Head of caudate nucleus (tissue), 42 donors: Measurements from ENCODE around the gene MAPK12.

ENCODE experiments used
- DNase-seq, 42 donors: peaks; one replicate each; pipeline versions ENCODE4 v3.0.0 to v3.0.0-alpha.2; 2020 to 2021; ENCODE audit warnings: mixed read lengths in 7 of 42
- intact Hi-C: fragments of 100-400 bp; cut with DNase I; formaldehyde crosslinking; loops from one replicate; pipeline ENCODE4 v1.15.0; 2022

MAPK12 gene

DNA sequence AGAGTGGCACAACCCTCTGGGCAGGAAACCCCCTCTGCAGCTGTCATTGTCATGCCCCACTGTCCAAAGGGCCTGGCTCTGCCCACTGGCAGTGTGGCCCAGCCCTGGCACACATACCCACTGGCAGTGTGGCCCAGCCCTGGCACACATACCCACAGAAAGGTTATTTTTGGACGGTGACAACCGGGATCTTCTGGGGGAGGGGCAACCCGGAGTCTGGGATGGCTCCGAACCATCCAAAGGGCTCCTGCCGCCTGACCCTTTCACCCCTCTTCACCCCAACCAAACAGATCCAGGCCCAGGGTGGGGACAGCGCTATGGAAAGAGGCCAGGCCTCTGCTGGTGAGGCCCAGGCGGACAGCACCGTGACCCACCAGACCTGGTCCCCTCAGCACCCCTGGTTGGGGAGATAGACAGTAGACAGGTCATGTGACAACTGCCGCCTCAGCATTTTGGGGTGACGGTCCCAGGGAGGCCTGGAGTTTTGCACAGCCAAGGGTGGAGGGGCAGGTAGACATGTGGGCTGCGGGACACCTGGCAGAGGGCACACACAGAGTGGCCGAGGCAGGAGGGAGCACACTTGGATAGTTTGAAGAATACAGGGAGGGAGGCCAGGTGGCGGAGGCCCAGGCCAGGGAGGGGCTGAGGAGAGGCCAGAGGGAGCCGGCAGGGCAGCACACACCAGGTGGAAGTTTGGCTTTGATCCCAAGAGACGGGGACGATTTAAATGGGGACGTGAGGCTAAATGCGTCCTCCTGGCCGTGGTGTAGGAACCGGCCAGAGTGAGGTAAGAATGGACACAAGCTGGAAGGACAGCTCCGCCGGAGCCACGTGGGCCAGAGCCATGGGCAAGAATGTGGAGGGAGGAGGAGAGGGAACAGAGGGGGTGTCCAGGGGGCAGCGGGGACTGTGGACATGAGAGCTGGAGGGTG is 2.9 kb downstream of the MAPK12 start:
- no peak for DNase-seq
- intact Hi-C loops: no loop called here

DNA sequence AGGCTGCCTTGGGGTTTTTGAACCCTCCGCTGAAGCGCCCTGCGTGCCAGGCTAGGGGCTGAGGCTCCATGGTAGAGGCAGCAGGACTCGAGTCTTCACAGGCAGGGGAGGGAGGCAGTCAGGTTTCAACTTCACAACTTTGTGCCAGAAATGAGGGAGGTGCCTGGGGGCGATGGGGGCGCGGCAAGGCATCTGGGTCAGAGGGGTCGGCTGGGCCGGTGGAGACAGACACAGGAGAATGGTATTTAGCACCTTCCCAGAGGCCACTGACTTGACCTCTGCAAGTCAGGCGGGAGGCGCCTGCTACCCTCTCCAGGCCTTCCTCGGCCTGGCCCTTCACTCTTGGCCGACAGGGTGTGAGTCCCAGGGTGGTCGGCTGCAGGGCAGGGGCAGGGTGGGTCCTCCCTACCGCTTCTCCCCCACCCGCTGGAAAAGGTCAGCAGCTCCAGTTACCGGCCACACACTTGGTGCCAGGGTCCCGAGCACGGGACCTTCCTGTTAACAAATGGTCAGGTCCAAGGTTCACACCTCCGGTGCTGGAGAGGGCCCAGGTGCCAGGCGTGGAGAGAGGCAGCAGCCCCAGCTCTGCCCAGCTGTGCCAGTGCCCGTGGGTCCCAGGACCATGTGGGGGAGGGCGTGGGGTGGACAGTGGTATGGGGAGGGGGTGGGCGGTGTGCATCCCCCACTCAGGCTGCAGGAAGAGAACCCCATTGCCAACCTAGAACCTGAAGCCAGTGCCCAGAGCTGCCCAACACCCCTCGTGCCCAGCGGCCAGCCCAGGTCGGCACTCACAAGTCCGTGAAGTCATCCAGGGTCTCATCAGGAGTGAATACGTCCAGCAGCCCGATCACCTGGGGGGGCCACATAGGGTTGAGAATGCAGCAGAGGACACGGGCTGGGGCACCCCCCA is 3.8 kb downstream of the MAPK12 start:
- DNase-seq: no peak
- intact Hi-C loops: no loop called here

DNA sequence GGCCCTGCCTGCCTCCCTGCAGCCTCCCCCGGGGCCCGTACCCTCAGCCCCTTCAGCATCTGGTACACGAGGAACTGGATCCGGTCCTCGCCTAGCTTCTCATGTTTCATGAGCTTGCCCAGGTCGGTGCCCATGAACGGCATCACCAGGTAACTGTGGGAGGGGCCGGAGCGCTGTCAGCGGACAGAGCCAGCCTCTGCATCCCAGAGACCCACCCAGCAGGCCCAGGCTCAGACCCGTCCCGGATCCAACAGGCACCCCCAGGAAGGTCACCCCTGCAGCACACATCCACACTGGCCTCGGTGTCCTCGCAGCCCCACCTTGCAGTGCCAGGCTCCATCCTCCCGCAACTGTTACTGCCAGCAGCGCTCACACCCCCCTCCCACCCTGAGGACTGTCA is 4.4 kb downstream of the MAPK12 start:
- DNase-seq: no peak
- intact Hi-C loops: no loop called here

DNA sequence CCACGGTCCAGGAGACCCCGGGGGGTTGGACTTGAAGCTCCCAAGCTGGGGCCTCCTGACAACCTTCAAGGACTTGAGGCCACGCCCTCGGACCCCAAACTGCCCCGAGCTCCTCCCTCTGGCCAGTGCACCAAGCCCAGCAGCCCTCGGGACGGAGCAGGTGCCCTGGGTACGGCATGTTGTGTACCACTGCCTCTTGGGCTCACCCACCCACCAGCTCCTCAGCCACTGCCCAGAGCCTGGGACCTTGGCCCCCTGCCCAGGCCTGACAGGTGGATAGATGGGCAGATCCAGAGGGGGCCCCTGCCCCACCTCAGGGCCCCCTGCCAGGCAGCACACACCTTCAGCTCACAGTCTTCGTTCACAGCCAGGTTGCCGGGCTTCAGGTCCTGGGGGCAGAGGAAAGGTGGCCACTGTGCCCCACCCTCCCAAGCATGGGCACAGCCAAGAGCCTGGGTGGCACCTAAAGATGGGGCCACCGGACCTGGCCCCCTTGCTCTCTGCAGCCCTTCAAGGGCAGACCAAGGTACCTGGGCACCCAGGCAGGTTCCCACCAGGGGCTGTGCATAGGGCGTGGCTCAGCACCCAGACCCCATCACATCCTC is 5.1 kb downstream of the MAPK12 start:
- DNase-seq: no peak
- intact Hi-C loops: no loop called here

DNA sequence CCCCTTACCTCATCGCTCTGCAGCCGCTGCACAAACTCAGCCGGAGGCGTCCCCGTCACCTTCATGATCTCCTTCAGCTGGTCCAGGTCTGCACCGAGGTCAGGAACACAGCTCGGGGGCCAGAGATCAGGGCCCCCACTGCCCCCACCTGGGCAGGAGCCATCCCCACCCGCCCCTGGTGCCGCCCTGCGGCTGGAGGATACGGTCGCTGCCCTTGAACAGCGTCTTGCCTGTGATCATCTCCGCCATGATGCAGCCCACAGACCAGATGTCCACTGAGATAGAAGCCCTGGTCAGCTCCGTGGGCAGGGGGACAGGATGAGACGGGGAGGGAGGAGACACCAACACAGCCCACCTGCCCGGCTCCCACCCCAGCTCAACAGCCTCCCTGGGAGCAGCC is 5.9 kb downstream of the MAPK12 start:
- DNase-seq: no peak
- intact Hi-C loops: no loop called here

DNA sequence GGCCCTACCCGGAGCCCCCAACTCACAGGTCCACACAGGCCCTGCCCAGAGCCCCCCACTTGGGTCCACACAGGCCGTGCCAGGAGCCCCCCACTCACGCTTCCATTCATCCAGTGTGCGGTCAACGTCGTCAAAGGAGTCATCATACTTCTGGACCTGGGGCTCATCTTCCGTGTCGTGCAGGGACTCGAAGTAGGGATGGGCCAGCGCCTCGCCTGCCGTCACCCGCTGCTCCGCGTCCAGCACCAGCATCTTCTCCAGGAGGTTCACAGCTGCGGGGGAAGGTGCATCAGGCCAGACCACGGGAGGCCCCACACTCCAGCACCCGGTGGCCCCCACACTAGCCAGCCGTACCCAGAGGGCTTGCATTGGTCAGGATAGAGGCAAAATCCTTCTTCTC is 6.4 kb downstream of the MAPK12 start:
- intact Hi-C loops: no loop called here
- DNase-seq: no peak

DNA sequence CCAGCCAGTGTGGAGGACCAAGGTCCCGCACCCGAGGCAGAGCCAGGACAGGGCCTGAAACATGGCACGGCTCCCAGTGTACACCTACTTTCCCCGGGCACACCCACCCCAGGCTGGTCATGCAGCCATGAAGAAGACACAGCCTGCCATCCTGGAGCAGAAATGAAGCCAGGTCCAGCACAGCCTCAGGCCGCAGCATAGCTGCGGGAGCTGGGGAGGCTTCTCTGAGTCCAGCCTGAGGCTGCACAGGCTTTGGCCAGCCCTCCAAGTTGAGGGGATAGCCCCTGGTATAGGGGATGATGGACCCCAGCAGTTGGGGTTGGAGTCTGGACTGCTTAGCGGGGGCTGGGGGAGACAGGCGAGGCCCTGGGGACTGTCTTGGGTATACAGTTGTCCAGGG is 7.5 kb downstream of the MAPK12 start:
- intact Hi-C loops: no loop called here

DNA sequence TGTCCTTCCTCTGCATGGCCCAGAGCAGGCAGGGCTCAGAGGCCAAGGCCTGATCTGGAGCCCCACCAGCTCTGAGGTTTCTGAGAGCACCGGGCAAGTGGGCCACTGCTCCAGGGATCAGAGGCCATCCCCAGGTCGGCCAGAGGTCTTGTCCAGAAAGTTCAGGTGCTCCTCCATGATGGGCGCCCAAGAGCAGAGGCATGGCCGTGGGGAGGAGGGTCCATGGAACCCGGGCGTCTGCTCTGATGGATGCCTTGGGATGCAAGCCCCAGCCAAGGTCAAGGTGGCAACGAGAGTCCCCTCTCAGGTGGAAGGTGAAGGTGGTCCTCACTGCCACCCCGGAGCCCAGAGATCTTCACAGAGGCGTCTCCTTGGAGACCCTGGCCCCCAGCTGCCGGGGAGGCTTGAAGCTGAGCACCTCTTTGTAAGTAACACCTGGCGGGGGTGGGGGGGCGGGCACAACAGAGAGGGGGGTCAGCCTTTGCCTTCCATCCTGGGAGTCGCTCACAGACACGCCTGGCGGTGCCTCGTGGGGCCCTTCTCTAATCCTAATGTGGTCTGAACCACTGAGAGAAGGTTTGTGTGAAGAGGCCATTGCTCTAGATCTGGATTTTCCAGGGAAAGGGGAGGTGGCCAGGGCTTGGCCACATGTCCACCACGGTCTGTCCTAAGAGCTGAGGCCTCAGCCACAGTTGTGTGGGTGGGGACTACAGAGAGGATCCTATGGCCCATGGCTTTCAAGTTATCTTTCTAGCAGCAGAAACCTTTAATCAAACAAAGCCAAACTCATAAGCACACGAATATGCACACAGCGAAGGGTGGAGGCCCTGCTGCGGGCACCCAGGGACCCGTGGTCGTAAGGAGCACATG is 8.2 kb downstream of the MAPK12 start:
- no peak for DNase-seq
- intact Hi-C loops: no loop called here

More for the DNA sequence above, 7.5 kb downstream of the MAPK12 start:
- DNase-seq: no peak

DNA sequence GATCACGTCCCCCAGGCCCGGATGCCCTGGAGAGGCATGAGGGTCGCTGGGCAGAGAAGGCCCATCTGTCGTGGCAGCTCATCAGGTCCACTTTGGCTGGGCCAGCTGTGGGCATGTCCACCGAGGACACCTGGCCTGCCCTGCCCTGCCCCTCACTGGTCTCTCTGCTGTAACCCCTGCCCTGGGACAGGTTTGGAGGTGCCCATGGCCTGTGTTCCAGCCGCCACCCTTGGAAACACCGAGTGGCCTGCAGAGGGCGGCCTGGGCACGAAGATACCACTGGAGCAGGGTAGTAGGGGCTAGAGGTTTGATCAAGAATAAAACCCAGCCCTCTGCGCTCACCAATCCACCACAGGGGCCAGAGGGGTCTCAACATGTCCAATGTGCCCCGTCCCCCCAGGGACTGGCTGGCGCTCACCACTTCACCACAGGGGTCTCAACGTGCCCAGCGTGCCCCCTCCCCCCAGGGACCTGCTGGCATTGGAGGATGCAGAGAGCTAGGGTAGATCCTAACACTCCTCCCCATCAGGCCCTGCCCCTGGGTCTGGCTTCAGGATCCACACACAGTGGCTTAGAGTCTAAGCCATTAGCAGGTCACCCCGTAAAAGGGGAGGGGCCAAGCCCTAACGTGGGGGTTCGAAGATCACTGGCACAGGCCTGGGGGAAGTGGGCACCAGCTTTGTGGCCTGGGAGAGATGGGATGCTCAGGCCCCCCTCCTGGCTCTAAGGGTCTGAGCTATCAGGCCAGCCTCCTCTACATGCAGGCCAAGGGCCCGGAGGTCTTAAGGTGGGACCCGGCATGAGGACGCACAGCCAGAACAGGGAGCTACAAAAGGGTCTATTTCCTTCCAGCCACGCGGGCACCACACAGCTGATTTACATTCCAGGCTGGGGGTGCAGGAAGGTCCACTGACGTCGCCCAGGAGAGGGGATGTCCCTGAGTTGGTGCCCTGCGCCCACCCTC is 9.1 kb downstream of the MAPK12 start:
- peak in 38 of 42 donors; percentile 43 to 81 (median 65) for DNase-seq
- intact Hi-C loops: no loop called here

DNA sequence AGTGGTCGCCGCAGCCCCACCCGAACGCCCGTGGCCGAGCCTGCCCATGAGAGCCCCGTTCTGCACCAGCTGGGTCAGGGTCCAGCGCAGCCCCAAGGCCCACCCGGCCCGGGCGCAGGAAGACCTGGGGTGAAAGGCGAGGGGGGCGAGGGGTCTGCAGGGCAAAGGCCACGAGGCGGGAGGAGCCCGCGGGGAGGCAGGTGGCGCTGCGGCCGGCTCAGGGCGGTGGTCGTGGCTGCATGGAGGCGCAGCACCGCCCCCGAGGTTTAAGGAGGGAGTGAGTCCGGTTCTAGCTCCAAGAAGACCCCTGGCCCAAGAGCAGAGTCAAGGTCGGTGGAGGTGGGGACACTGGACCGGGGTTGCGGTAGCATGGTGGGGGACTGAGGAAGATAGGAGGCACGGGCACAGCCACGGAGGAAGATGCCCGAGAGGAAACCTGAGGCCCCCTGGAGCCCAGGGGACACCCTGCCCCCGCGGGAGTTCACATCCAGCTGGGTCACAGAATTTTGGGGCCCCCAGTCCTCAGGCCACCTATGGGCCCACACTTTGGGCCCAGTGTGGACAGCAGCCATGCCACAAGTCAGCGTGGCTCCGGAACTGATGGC is 9.9 kb downstream of the MAPK12 start:
- intact Hi-C loops: no loop called here
- DNase-seq: no peak

DNA sequence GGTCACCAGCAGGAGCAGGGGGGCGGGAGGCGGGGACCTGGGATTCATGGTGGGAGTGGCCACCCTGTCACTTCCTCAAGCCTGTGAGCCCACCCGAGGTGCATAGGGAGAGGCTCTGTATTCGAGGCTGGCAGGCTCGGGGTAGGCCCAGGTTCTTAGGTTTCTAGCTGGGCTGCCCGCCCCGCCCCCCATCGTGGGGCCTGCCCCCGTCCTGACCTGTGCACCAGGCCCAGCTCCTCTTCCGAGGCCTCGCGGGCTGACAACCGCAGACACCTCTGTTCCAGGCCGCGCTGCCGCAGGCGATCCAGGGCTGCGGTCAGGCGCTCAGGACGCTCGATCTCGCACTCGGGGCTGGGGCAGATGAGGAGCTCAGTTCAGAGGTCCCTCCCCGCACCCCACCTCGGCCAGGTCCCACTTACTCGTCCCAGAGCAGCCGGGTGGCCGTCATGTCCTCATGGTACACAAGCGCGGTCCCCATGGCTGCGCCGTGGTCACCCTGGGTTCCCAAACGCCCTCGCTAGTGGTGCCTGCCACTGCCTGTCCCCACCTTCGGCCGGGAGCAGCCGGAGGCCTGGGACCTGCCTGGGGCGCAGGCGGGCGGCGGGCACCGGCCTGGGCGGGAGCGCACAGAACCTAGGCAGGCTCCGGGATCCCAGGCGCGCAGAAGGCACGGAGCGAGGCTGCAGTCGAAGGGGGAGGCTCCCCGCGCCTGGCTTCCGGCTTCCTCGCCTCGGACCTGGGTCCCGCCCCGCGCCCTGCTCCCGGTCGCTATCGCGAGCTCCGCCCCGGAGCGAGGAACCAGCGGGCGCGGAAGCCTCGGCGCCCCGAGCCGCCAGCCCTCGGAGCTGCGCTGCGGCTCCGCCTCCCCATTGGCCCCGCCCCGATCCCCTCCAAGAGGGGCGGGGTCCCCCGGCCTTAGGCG is 10.7 kb downstream of the MAPK12 start, which contains the start of gene HDAC10:
Gene HDAC10, minus strand, starts transcription at position 711 of the 922 bp plus-strand sequence. Its CDS starts 233 bp downstream, at position 478.
- intact Hi-C loops: no loop called here
- peak in 27 of 42 donors; percentile 41 to 72 (median 57) for DNase-seq

DNA sequence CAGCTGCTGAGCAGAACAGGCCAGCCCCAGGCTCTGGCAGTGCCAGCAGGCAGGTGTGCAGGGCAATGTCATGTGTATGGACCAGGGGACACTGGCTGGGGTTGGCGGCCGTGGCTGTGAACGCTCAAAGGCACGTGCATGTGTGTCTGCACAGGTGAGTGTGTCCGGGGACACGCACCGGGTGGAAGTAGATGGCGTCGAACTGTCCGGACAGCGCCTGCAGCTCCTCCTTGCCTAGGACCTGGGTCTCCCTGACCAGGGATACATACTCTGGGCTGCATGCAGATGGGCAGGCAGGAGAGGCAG is 11.3 kb downstream of the MAPK12 start:
- no peak for DNase-seq
- intact Hi-C loops: no loop called here

DNA sequence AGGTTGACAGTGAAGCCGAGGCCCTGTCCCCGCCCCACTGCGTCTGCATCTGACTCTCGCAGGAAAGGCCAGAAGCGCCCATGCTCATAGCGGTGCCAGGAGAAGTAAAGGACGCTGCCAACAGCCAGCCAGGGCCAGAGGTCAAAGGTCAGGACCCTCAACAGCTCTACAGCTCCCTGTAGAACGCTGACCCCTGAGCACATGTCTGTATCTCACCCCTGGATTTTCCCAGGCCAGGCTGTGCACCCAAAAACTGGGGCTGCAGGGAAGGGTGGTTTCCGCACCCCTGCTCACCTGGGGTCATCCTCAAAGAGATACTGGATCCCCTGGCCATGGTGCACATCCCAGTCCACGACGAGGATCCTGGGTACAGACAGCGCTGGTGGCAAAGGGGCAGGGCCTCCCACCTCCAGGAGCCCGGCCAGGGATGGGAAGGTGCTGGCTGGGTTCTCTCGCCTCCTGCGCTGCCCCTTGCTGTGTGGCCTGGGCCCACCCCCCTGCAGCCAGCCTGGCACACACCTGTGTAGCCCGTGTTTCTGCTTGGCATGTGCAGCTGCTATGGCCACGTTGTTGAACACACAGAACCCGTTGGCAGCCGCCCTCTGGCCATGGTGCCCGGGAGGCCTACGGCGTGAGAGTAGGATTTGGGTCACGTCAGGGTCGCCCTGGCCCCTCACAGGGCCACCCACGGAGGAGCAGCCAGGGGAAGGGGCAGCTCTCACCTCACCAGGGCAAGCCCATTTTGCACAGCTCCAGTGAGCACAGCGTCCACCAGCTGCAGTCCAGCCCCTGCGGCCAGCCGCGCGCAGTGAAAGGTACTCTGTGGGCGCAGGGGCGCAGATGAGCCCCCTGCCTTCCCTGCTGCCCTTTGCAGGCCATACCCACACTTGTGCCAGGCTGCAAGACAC is 11.9 kb downstream of the MAPK12 start:
- intact Hi-C loops: loop anchor here (10.0 kb wide), 1 partner anchor 255 kb away; the partner anchor contains the start of genes LMF2 and NCAPH2
- no peak for DNase-seq

DNA sequence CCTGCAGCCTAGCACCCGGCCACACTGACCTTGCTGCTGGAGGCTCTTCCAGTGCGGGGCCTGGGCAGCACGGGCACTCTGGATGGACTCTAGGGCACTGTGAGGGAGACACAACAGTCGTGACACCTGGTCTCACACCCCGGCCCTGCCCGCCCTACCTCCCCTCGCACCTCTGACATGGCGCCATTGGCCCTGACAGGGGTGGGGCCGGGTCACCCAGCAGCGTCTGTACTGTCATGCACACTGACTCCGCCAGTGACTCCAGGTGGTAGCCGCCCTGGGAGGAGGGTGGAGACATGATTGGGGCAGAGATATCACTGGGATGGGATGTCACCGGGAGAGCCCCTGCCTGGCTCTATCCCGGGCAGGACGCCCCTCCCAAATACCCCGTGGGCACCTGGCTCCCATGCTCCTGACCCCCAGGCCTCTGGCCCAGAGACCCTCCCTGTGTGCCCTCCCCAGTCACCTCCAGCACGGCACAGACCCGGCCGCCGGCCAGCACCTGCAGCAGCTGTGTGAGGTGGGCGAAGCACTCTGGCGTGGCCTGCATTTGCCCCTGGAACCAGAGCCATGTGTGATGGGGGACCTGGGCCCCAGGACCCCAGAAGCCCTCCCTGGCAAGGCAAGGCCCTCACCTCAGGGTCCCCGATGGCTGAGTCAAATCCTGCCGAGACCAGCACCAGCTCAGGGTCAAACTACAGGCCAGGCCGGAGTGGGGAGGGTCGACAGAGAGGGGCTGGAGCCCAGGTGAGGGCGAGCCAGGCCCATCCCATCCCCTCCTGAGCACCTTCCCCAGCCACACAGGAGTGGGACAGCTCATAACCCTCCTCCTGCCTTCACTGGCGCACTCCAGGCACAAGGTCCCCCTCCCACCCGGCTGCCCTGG is 13.0 kb downstream of the MAPK12 start:
- DNase-seq: no peak
- intact Hi-C loops: loop anchor here (10.0 kb wide), 1 partner anchor 256 kb away; the partner anchor contains the start of genes LMF2 and NCAPH2
